ENCODE results near the gene PLIN5. TPM values are rescaled to one million over a fixed set of nuclear protein-coding genes. Genes with fewer than 3 reads are reported as not detected.

Gene PLIN5
- total and polyA plus RNA-seq, 12 donors, result 25.7 to 149 (median 45.7) TPM

DNA sequence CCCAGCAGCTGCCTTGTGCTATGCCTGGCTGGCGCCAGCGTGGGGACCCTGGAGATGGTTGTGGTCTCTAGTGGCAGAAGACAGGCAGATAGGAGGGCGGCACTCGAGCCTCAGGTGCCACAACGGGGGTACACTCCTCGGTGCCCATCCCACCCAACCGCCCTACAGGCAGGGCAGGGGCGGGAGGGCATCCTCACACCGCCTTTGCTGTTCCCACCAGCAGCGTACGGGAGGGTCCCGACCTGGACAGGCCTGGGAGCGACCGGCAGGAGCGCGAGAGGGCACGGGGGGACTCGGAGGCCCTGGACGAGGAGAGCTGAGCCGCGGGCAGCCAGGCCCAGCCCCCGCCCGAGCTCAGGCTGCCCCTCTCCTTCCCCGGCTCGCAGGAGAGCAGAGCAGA lies 33.3 kb downstream of the PLIN5 start:
- Histone ChIP-seq H3K4me1 (peaks cover 0 to 6% (median 0%) of the 10 kb centered on the region in 9 donors), H3K36me3 (peaks cover 0 to 100% (median 62%) of the 10 kb centered on the region in 9 donors), H3K27me3 (no peaks in the 10 kb centered on the region), H3K4me3 (no peak overlapping the region), H3K27ac (peak overlapping the region in 4 of 10 donors; percentile 3 to 53 (median 18)), H3K9me3 (no peaks in the 10 kb centered on the region)
- DNase-seq (no peak), ATAC-seq (peak in 2 of 8 donors; percentile 1 to 2)
- intact Hi-C loops (cut with DNase I), result no loop called here
- TF ChIP-seq, protein P1, sequence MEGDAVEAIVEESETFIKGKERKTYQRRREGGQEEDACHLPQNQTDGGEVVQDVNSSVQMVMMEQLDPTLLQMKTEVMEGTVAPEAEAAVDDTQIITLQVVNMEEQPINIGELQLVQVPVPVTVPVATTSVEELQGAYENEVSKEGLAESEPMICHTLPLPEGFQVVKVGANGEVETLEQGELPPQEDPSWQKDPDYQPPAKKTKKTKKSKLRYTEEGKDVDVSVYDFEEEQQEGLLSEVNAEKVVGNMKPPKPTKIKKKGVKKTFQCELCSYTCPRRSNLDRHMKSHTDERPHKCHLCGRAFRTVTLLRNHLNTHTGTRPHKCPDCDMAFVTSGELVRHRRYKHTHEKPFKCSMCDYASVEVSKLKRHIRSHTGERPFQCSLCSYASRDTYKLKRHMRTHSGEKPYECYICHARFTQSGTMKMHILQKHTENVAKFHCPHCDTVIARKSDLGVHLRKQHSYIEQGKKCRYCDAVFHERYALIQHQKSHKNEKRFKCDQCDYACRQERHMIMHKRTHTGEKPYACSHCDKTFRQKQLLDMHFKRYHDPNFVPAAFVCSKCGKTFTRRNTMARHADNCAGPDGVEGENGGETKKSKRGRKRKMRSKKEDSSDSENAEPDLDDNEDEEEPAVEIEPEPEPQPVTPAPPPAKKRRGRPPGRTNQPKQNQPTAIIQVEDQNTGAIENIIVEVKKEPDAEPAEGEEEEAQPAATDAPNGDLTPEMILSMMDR (IDR thresholded peaks at IDR 0.05), result no peak
- WGBS, 2 donors, result 80 to 87% methylated on average over 25 of the region's 25 CpGs

DNA sequence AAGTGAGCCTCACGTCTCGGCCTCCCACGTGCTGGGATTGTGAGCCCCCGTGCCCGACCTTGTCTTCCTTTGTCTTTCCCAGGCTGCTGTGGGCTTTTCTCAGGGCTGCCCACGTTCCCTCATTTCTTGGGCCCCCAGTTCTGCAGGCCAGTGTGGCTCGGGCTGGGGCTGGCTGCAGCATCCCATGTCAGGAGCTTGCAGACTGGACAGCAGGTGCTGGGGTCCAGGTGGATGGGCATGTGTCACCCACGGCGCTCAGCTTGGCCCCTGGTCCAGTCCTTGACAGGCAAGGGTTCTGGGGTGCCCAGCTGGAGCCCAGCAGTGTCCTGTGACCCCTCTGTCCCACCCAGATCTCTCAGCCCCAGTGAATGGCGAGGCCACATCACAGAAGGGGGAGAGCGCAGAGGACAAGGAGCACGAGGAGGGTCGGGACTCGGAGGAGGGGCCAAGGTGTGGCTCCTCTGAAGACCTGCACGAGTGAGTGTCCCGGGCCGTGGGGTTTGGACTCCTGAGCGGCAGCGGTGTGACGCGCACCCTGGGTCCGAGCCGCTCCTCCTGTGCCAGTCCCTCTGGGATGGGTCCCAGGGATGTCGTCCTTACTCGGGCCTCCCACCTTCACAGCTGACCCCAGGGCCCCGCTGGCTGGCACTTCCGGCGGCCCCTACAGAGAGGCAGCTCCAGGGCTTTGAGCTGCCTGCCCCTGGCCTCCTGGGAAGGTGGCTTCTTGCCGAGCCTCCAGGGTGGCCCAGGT lies 34.0 kb downstream of the PLIN5 start:
- no peaks in the 10 kb centered on the region for H3K9me3 ChIP-seq
- H3K4me1 ChIP-seq, result no peaks in the 10 kb centered on the region
- peak overlapping the region in 3 of 10 donors; percentile 3 to 53 (median 28) for H3K27ac ChIP-seq
- 94 to 96% methylated on average over 29 of the region's 29 CpGs for WGBS, 2 donors
- peak in 3 of 8 donors; percentile 3 to 4 (median 4) for ATAC-seq
- intact Hi-C loops (cut with DNase I), result no loop called here
- DNase-seq, result no peak
- no peak overlapping the region for H3K4me3 ChIP-seq
- no peaks in the 10 kb centered on the region for H3K27me3 ChIP-seq
- peaks cover 0 to 100% (median 55%) of the 10 kb centered on the region in 9 donors for H3K36me3 ChIP-seq
- TF ChIP-seq, protein P1 (IDR thresholded peaks at IDR 0.05), result no peak

DNA sequence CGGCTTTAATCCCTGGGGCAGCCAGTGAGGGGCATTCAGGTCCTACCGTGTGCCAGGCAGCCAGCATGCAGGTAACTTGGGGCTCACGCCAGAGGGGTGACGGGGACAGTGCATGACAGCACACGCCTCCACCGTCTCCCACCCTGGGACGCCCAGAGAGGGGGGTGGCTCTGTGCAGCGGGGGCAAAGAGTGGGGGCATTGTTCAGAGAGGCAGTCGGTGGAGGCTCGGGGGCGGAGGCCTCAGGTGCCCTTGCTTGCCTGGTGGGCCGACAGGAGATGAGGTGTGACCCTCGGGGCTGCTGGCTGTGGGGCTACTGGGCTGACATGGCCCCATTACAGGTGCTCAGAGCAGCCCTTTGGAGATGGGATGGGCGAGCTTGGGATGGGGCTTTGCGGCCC lies 35.2 kb downstream of the PLIN5 start:
- H3K36me3 ChIP-seq, result peaks cover 0 to 100% (median 49%) of the 10 kb centered on the region in 9 donors
- no peak for DNase-seq
- 91 to 94% methylated on average over 15 of the region's 15 CpGs for WGBS, 2 donors

DNA sequence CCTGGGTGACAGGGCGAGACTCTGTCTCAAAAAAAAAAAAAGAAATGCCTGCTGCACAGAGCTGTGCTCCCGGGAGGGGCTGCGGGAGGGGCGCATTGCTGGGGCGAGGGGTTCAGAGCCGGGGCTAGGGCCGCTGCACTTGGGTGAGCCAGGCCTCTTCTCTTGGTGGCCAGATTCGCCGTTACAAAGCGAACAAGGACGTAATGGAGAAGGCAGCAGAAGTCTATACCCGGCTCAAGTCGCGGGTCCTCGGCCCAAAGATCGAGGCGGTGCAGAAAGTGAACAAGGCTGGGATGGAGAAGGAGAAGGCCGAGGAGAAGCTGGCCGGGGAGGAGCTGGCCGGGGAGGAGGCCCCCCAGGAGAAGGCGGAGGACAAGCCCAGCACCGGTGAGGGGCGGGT lies 35.7 kb downstream of the PLIN5 start:
- TF ChIP-seq, protein P1 (IDR thresholded peaks at IDR 0.05), result no peak
- no peak overlapping the region for H3K27ac ChIP-seq
- peaks cover 0 to 100% (median 52%) of the 10 kb centered on the region in 9 donors for H3K36me3 ChIP-seq
- intact Hi-C loops (cut with DNase I), result no loop called here
- DNase-seq (no peak), ATAC-seq (no peak)
- no peak overlapping the region for H3K4me3 ChIP-seq
- H3K27me3 ChIP-seq, result no peaks in the 10 kb centered on the region
- WGBS, 2 donors, result 96% methylated on average over 23 of the region's 23 CpGs
- H3K4me1 ChIP-seq, result no peaks in the 10 kb centered on the region
- H3K9me3 ChIP-seq, result no peaks in the 10 kb centered on the region

More for the DNA sequence above, 35.2 kb downstream of the PLIN5 start:
- H3K4me3 ChIP-seq, result no peak overlapping the region
- intact Hi-C loops (cut with DNase I), result no loop called here
- no peak overlapping the region for H3K27ac ChIP-seq
- ATAC-seq, result peak in 1 of 8 donors; percentile 6
- no peaks in the 10 kb centered on the region for H3K9me3 ChIP-seq
- H3K27me3 ChIP-seq, result no peaks in the 10 kb centered on the region
- no peaks in the 10 kb centered on the region for H3K4me1 ChIP-seq
- TF ChIP-seq, protein P1 (IDR thresholded peaks at IDR 0.05), result no peak
